HL-60/S4 treated with phorbol 12-myristate 13-acetate at 8.2 ng/mL for 4 days and 3 days (cell line): Measurements from ENCODE around the gene SBF2.

Experiments
- in situ Hi-C: fragments of 300-500 bp; cut with MboI; formaldehyde crosslinking; loops from 2 replicates; pipeline ENCODE4 v1.15.0; 2022; ENCODE audit warnings: low sequenced_read_pairs

The SBF2 gene

GRCh38 chr11:10302744-10303557 is 8.9 kb upstream of the SBF2 start:
- in situ Hi-C loops, result loop anchor here (25.0 kb wide), 1 partner anchor 541 kb away; no protein-coding TSS in a partner anchor

DNA sequence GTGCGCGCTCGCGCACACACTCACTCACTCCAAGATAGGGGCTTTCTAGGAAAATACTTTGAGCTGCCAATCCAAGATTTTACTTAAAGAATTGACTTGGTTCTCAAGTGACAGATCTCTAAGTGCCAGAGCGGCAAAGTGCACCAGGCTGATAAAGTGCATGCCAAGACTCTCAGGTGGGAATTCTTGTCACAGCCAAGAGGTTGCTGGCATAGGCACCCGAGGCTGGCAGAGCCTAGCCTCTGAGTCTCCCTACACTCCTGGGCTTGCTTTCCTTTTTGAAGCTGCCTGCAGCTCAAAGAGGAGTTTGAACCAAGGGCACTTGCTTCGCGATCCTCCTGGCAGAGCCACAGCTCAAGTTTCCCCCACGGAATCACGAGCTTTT is 8.3 kb upstream of the SBF2 start:
- in situ Hi-C loops, result loop anchor here (25.0 kb wide), 1 partner anchor 540 kb away; no protein-coding TSS in a partner anchor

GRCh38 chr11:10301656-10302358 is 7.8 kb upstream of the SBF2 start:
- in situ Hi-C loops, result loop anchor here (25.0 kb wide), 1 partner anchor 540 kb away; no protein-coding TSS in a partner anchor

DNA sequence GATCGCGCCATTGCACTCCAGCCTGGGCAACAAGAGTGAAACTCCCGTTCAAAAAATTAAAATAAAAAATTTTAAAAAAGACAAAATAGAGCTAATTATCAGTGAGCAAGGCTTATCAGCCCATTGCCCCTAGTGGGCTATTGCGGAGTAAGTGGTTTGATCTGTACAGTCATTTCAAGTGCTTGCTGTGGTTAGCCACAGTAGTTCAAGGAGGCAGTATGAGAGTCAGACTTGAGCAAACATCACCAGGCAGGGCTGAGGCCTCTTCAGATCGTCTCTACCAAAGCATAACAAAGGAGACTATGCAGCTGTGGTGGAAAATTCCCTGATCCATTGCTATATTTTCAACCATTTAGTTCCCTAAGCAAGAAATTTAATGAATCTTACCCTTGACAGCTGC is 4.3 kb upstream of the SBF2 start:
- in situ Hi-C loops, result no loop called here

DNA sequence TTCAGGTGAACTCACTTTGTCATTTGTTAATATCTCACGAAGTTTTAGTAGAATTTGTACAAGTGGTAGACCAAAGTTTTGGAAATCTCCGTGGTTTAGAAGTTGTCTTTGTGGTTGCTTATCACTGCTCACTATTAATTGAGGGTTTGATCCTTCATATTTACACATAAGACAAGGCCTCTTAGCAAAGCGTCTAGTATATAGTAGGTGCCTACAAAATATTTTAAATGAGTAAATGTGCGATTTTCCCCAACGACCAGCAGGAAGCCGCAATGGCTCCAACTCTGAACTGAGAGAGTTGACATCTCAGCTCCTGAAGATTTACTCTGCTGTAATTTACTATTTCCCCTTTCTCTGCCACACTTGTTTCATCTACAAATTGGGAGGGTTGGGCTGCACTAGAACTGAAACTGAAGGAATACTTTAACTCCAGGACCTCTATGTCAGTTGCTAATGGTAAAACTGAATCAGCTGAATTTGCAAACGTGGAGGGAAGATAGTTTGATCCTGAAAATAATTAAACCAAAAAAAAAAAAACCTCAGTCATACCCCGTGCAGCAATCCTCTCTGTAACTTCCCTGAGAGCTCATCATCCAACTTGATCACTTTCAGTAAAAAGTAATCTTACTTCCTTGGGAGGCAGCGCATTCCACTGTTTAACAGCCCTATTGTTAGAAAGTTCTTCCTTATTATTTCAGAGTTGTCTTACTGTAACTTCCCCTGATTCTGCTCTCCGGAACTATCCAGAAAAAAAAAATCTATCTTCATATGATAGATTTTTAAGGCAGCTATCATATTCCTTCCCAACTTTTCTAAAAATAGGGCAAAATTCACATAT is 1.3 kb upstream of the SBF2 start:
- in situ Hi-C loops, result no loop called here

GRCh38 chr11:10294290-10294953 is 403 bp upstream of the SBF2 start:
- in situ Hi-C loops, result no loop called here

DNA sequence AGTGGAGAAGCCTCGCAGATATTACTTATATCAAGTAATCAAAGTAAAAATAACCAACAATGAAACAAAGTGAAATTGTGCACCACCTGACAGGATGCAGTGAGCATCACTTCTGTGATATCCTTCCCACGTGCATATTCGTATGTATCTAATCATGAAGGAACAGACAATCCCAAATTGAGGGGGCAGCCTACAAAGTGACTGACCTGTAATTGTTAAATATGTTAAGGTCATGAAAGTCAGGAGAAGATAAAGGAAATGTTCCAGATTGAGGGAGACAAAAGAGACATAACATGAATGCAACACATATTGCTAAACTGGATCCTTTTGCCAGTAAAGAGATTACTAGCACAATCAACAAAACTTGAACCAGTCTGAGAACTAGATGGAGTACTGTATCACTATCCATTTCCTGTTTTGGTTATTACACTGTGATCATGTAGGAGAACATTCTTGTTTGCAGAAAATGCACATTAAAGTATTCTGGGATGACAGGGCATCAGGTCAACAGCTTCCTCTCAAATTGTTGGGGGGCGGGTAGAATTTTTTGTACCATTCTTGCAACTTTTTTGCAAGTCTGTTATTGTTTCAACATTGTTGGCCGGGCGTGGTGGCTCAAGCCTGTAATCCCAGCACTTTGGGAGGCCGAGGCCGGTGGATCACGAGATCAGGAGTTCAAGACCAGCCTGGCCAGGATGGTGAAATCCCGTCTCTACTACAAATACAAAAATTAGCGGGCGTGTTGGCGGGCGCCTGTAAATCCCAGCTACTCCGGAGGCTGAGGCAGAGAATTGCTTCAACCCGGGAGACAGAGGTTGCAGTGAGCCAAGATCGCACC is 2.0 kb downstream of the SBF2 start:
- in situ Hi-C loops, result no loop called here

GRCh38 chr11:10289765-10290380 is 4.1 kb downstream of the SBF2 start:
- in situ Hi-C loops, result no loop called here

GRCh38 chr11:10288881-10289764 is 4.9 kb downstream of the SBF2 start:
- in situ Hi-C loops, result no loop called here

DNA sequence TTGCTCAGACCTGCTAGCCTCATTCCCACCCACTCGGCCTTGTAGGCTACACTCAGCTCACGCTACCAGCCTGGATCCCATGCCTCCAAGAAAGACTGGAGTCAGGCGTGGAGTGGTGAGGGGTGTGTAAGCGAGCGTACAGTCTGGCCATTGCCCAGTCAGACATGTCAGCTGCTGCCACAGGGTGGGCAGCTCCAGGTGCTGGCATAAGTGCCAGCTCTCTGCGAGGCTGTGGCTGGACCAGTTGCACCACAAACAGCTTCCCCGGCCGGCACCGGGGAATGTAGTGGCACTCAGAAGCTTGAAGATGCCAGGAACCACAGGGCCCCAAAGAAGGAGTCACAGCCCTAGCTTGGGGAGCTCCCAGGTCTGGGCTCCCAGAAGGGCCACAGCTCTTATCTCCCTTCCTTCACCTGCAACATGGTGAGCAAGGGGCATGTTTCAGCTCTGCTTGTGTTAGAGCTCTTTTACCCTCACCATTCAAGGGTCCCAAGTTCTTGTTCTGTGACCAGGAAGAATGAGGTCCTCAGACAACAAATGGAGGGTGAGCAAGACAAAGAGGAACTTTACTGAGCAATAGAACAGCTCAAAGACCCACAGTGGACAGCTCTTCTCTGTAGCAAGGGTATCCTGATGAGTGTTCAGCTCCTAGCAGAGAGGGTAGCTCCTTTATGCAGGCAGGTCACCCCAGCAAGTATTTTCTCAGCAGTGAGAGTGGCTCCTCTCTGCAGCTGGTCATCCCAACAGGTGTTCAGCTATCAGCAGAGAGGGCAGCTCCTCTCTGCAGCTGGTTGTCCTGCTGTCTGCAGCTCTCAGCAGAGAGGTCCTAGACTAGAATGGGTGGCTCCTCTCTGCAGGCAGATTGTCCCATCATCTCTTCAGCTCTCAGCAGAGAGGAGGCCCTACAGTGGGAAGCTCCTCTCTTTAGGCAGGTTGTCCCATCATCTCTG is 6.0 kb downstream of the SBF2 start:
- in situ Hi-C loops, result no loop called here

GRCh38 chr11:10287140-10287539 is 6.9 kb downstream of the SBF2 start:
- in situ Hi-C loops, result no loop called here

GRCh38 chr11:10285148-10285802 is 8.7 kb downstream of the SBF2 start:
- in situ Hi-C loops, result no loop called here

DNA sequence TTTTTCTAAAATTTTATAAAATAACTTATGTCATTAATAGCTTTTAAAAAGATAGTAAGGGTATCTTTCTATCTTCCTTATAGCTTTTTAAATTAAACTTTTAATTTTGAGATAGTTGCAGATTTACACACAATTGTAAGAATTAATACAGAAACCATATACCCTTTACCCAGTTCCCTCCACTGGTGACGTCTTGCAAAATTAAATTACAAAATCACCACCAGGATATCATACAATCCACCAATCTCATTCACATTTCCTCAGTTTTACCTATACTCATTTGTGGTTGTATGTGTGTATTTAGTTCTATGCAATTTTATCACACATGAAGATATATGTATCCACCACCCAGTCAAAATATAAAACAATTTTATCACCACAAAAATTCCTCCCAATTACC is 10.0 kb downstream of the SBF2 start:
- in situ Hi-C loops, result no loop called here

DNA sequence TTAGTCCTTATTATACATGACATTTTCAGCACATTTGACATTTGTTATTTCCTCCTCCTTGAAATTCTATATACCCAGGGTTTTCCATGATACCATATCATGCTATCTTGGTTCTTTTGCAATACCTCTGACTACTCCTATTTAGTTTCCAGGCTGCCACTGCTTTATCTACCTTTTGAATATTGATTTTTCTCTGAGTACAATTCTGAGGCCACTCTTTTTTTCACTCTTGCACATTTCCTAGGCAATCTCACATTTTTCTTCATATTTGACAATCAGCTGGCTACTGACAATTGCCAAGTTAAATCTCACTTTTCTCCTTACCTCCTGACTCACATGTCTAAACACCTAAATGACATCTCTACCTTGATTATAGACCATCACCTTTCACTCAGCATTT is 11.9 kb downstream of the SBF2 start:
- in situ Hi-C loops, result no loop called here

DNA sequence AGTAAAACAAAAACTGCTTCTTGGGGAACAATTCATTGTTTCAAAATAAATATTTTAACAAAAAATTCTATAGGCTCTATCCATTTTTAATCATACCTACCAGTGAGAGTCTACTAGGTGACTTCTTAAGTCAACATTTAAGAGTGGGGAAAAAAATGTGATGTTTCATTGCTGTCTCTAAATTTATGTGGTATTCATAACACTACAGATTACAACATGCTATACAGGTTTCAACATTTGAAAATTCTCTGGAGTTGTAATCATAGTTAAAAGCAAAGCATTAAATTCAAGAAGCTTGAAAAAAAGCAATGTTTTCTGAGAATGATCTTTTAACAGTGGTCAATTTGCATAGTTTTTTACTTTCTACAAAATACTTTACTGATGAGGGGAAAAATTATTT is 18.3 kb downstream of the SBF2 start:
- in situ Hi-C loops, result no loop called here

- in situ Hi-C loops, result no loop called here
Observed at GRCh38 chr11:10274726-10275125, 19.3 kb downstream of the SBF2 start.

- in situ Hi-C loops, result no loop called here
Observed at GRCh38 chr11:10273738-10274137, 20.3 kb downstream of the SBF2 start.
